ENCODE results near the gene PDE6B. TPM values are rescaled to one million over a fixed set of nuclear protein-coding genes. Genes with fewer than 3 reads are reported as not detected.
A peak's percentile ranks its signal among the peaks of the same experiment; 100 is the strongest.
"Not testable (repeated sequence)": the region's sequence is repeated elsewhere in the genome, so short reads cannot be mapped to it uniquely, and the experiment has no call there.

The PDE6B gene
- total RNA-seq, 1 donor from 2014 or later, result 4.2 TPM

GRCh38 chr4:688854-689681, 63.7 kb downstream of the PDE6B start, which contains the start of gene SLC49A3:
Gene SLC49A3, minus strand, starts transcription at chr4:689151. Its CDS starts 24 bp downstream, at chr4:689127.
- Histone ChIP-seq H3K4me1 (peaks cover 35% of the 10 kb centered on the region), H3K36me3 (no peaks in the 10 kb centered on the region), H3K27ac (peak within 1 kb of the TSS; percentile 85), H3K9me3 (no peaks in the 10 kb centered on the region), H3K4me3 (peak within 1 kb of the TSS; percentile 50 to 51), H3K27me3 (no peaks in the 10 kb centered on the region)
- intact Hi-C loops (cut with DNase I), result no loop called here
- TF ChIP-seq, protein P1, sequence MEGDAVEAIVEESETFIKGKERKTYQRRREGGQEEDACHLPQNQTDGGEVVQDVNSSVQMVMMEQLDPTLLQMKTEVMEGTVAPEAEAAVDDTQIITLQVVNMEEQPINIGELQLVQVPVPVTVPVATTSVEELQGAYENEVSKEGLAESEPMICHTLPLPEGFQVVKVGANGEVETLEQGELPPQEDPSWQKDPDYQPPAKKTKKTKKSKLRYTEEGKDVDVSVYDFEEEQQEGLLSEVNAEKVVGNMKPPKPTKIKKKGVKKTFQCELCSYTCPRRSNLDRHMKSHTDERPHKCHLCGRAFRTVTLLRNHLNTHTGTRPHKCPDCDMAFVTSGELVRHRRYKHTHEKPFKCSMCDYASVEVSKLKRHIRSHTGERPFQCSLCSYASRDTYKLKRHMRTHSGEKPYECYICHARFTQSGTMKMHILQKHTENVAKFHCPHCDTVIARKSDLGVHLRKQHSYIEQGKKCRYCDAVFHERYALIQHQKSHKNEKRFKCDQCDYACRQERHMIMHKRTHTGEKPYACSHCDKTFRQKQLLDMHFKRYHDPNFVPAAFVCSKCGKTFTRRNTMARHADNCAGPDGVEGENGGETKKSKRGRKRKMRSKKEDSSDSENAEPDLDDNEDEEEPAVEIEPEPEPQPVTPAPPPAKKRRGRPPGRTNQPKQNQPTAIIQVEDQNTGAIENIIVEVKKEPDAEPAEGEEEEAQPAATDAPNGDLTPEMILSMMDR (IDR thresholded peaks at IDR 0.05), result no peak
- TF ChIP-seq POLR2AphosphoS5 (IDR thresholded peaks at IDR 0.05; ENCODE audit: insufficient read depth in 1 of 2, low read depth in 1 of 2) (no peak), POLR2A (IDR thresholded peaks at IDR 0.05) (no peak)
- DNase-seq (ENCODE audit: extremely low spot score in 2 of 2), result no peak

DNA sequence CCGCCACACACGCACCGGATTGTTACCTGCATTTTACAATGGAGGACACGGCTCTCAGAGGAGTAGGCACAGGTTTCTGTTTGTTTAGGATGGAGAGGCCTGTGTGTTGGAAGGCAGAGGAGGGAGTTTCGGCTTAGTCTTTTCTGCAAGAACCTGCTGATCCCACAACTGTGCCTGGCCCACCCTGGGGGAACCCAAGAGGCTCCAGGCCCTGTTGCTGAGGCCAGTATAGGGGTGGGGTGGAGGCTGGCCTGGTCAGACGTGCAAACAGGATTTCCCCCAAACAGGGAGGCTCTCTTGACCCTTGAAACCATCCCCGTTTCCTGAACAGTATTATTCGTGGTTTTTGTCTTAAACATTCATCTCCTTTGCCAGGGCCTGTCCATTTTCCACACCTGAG, 64.3 kb downstream of the PDE6B start:
- intact Hi-C loops (cut with DNase I), result no loop called here

DNA sequence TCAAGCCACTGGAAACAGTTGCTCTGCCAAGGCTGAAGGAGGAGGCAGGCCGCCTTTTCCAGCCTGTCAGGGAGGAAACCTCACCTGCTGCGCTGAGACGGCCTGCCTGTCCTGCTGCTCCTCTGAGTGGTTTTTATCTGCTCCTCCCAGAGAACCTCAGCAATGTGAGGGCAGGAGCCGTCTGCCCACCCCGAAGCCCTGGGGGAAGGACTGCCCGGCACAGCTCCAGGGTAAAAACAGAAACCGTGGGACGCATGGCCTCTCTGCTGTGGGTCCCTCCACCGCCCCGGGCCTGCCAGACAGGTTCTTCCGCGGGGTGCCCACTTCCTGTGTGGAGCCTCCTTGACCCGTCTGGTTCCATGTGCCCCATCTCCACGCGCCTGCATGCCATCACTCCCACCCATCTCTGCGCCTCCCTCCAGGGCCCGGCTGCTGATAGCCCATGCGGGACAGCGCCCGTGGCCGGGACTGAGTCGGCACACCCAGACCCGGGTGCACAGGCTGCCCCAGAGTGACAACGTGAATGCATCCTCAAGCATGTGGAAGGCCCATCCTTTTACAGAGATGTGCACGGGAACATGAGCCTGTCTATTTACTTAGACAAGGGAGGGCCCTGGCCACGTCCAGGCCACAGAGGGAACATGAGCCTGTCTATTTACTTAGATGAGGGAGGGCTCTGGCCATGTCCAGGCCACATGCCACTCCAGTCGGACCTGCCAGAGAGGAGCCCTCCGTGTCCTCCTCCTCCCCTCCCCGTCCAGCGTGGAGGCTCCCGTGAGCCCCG, 67.6 kb downstream of the PDE6B start:
- intact Hi-C loops (cut with DNase I), result no loop called here
- no peak overlapping the region for H3K4me3 ChIP-seq
- no peaks in the 10 kb centered on the region for H3K36me3 ChIP-seq
- TF ChIP-seq, protein P1 (IDR thresholded peaks at IDR 0.05), result no peak
- TF ChIP-seq POLR2AphosphoS5 (IDR thresholded peaks at IDR 0.05; ENCODE audit: insufficient read depth in 1 of 2, low read depth in 1 of 2) (no peak), POLR2A (IDR thresholded peaks at IDR 0.05) (no peak)
- H3K9me3 ChIP-seq, result no peaks in the 10 kb centered on the region
- H3K27ac ChIP-seq, result no peak overlapping the region
- DNase-seq (ENCODE audit: extremely low spot score in 2 of 2), result no peak
- no peaks in the 10 kb centered on the region for H3K27me3 ChIP-seq
- H3K4me1 ChIP-seq, result peaks cover 17% of the 10 kb centered on the region

More for the DNA sequence above, 64.3 kb downstream of the PDE6B start:
- H3K4me1 ChIP-seq, result peaks cover 35% of the 10 kb centered on the region
- H3K27ac ChIP-seq, result peak overlapping the region; percentile 85
- H3K4me3 ChIP-seq, result peak overlapping the region in 1 of 2 donors; percentile 50
- H3K36me3 ChIP-seq, result no peaks in the 10 kb centered on the region
- TF ChIP-seq, protein P1 (IDR thresholded peaks at IDR 0.05), result no peak
- TF ChIP-seq POLR2AphosphoS5 (IDR thresholded peaks at IDR 0.05; ENCODE audit: insufficient read depth in 1 of 2, low read depth in 1 of 2) (no peak), POLR2A (IDR thresholded peaks at IDR 0.05) (no peak)
- DNase-seq (ENCODE audit: extremely low spot score in 2 of 2), result no peak
- no peaks in the 10 kb centered on the region for H3K9me3 ChIP-seq
- no peaks in the 10 kb centered on the region for H3K27me3 ChIP-seq

- H3K36me3 ChIP-seq; intact Hi-C loops (cut with DNase I); H3K4me3 ChIP-seq; H3K27ac ChIP-seq; H3K27me3 ChIP-seq; DNase-seq (ENCODE audit: extremely low spot score in 2 of 2); H3K9me3 ChIP-seq; H3K4me1 ChIP-seq: not testable (repeated sequence)
These were observed 69.1 kb downstream of the PDE6B start for GRCh38 chr4:694341-694940.

- H3K27ac ChIP-seq, result no peak overlapping the region
- intact Hi-C loops (cut with DNase I), result no loop called here
- H3K4me1 ChIP-seq, result peaks cover 2% of the 10 kb centered on the region
- no peak overlapping the region for H3K4me3 ChIP-seq
- no peak for DNase-seq (ENCODE audit: extremely low spot score in 2 of 2)
- no peaks in the 10 kb centered on the region for H3K27me3 ChIP-seq
- no peak for TF ChIP-seq POLR2A (IDR thresholded peaks at IDR 0.05)
- TF ChIP-seq POLR2AphosphoS5 (IDR thresholded peaks at IDR 0.05; ENCODE audit: insufficient read depth in 1 of 2, low read depth in 1 of 2), result no peak
- TF ChIP-seq, protein P1 (IDR thresholded peaks at IDR 0.05), result no peak
- no peaks in the 10 kb centered on the region for H3K9me3 ChIP-seq
- no peaks in the 10 kb centered on the region for H3K36me3 ChIP-seq
These were observed 74.6 kb downstream of the PDE6B start for GRCh38 chr4:699816-700580.
